Fibroblast of the aortic adventitia (primary cell): ENCODE data around the gene SAMHD1. TPM values are rescaled to one million over a fixed set of nuclear protein-coding genes. Genes with fewer than 3 reads are reported as not detected.
"Not testable (repeated sequence)": the region's sequence is repeated elsewhere in the genome, so short reads cannot be mapped to it uniquely, and the experiment has no call there.

Source experiments
- DNase-seq: peaks from one replicate; pipeline ENCODE4 v3.0.0-alpha.2; 2010; ENCODE audit warnings: low read depth
- H3K4me3 ChIP-seq: 2 replicates; pipeline ENCODE4 v1.5.1; 2011; ENCODE audit warnings: low read depth, mild to moderate bottlenecking, control low read depth, low read length, moderate library complexity
- CTCF ChIP-seq: IDR thresholded peaks from 2 replicates; pipeline ENCODE4 v1.5.1; 2011; ENCODE audit warnings: mild to moderate bottlenecking, low read length, control low read depth, inconsistent platforms; ENCODE audit not compliant: insufficient read depth
- total RNA-seq: library from RNA; depleted of rRNA; stranded (reverse); fragments of >200 nt; gene quantifications from 2 replicates; pipeline ENCODE4 v1.2.3, GENCODE V29; 2012; ENCODE audit warnings: low replicate concordance

Gene SAMHD1
- total RNA-seq, 1 donor: 32.7 TPM

DNA sequence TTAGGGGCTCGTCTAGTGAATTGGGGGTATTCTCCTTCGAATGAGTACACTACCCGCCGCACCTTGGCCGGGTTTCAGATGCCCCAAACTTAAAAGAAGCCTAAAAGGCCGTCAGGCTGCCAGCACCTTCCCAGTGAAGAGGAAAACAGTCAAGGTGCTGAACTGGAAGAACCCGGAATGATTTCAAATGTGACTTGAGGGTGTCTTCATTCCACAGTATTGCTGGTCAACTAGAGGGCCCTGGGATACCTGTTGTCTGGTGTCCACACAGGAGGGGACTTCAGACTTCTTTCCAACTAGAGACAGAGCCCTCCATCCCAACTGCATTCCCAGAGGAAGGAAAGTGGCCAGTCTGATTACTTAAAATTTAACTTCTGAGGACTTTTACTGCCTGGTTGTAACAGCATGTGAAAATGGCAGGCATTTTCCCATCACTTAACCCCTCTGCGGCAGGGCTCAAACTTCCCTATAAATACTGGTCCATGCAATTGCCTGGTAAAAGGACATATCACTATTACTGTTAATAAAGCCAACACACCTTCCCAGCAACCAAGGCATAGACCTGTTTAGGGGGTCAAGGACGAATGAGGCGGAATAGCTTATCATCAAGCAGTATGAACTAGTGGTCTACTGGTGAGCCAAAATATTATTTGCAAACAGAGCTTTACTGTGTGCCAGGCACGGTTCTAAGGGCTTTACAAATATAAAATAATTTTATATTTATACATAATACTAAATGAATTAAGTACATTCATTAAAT, 651 bp upstream of the SAMHD1 start:
- no peak for DNase-seq
- H3K4me3 ChIP-seq: peak overlapping the region; percentile 59
- TF ChIP-seq CTCF: no peak

- peak; percentile 29 for TF ChIP-seq CTCF
- DNase-seq: peak; percentile 39
- peak overlapping the region; percentile 100 for H3K4me3 ChIP-seq
These were observed 902 bp downstream of the SAMHD1 start for GRCh38 chr20:36950414-36951197.

GRCh38 chr20:36941401-36941835, 10.1 kb downstream of the SAMHD1 start:
- no peak for DNase-seq
- TF ChIP-seq CTCF: no peak
- no peak overlapping the region for H3K4me3 ChIP-seq

- no peak for TF ChIP-seq CTCF
- no peak overlapping the region for H3K4me3 ChIP-seq
- DNase-seq: no peak
These were observed 14.1 kb downstream of the SAMHD1 start for GRCh38 chr20:36937402-36937770.

- H3K4me3 ChIP-seq, DNase-seq: not testable (repeated sequence)
These were observed 14.6 kb downstream of the SAMHD1 start for GRCh38 chr20:36936761-36937401.

GRCh38 chr20:36936341-36936740, 15.2 kb downstream of the SAMHD1 start:
- TF ChIP-seq CTCF: no peak
- H3K4me3 ChIP-seq: no peak overlapping the region
- no peak for DNase-seq

- not testable (repeated sequence) for H3K4me3 ChIP-seq, DNase-seq
These were observed 17.9 kb downstream of the SAMHD1 start for GRCh38 chr20:36933571-36933970.
